Smooth muscle cell (in vitro differentiated cells): ENCODE data around the gene SH3RF2. TPM values are rescaled to one million over a fixed set of nuclear protein-coding genes. Genes with fewer than 3 reads are reported as not detected.

Experiments
- DNase-seq: peaks from one replicate; lab custom pipeline; 2025; ENCODE audit not compliant: unreplicated experiment; lab: John Stamatoyannopoulos, UW
- H2AFZ ChIP-seq: fragments of 200-600 bp; sonication (generic); 2 replicates; pipeline ENCODE4 v1.6.0; 2016; ENCODE audit warnings: antibody characterized with exemption, low read depth, mild to moderate bottlenecking
- H3F3A ChIP-seq: fragments of 200-600 bp; sonication (generic); 2 replicates; pipeline ENCODE4 v1.6.0; 2017; ENCODE audit warnings: antibody characterized with exemption, low read depth
- H3K27ac ChIP-seq: fragments of 200-600 bp; sonication (generic); 2 replicates; pipeline ENCODE4 v1.5.1; 2016; ENCODE audit warnings: low read depth, mild to moderate bottlenecking
- H3K27me3 ChIP-seq: fragments of 200-600 bp; sonication (generic); 2 replicates; pipeline ENCODE4 v1.6.1; 2016; ENCODE audit warnings: low read depth, mild to moderate bottlenecking
- H3K36me3 ChIP-seq: fragments of 200-600 bp; sonication (generic); 2 replicates; pipeline ENCODE4 v1.5.1; 2016; ENCODE audit warnings: low read depth
- H3K4me1 ChIP-seq: fragments of 200-600 bp; sonication (generic); 2 replicates; pipeline ENCODE4 v1.5.1; 2016; ENCODE audit warnings: low read depth
- H3K4me2 ChIP-seq: fragments of 200-600 bp; sonication (generic); 2 replicates; pipeline ENCODE4 v1.6.0; 2016; ENCODE audit warnings: mild to moderate bottlenecking
- H3K4me3 ChIP-seq: fragments of 200-600 bp; sonication (generic); 2 replicates; pipeline ENCODE4 v1.5.1; 2016; ENCODE audit warnings: mild to moderate bottlenecking
- H3K79me2 ChIP-seq: fragments of 200-600 bp; sonication (generic); 2 replicates; pipeline ENCODE4 v1.6.0; 2016; ENCODE audit warnings: low read depth, mild to moderate bottlenecking
- H3K9ac ChIP-seq: fragments of 200-600 bp; sonication (generic); 2 replicates; pipeline ENCODE4 v1.6.0; 2016; ENCODE audit warnings: low read depth
- H3K9me3 ChIP-seq: fragments of 200-600 bp; sonication (generic); replicated peaks from 2 replicates; pipeline ENCODE4 v1.5.1; 2016; ENCODE audit warnings: low read depth
- H4K20me1 ChIP-seq: fragments of 200-600 bp; sonication (generic); 2 replicates; pipeline ENCODE4 v1.6.0; 2016; ENCODE audit warnings: low read depth
- CTCF ChIP-seq: fragments of 200-600 bp; sonication (generic); IDR thresholded peaks from 2 replicates; pipeline ENCODE4 v1.5.1; 2017; ENCODE audit warnings: borderline replicate concordance, mild to moderate bottlenecking, antibody characterized with exemption; ENCODE audit not compliant: insufficient read depth, poor library complexity, severe bottlenecking
- WGBS: methylation state at CpG from one replicate; pipeline ENCODE4 v1.1.7; 2016; ENCODE audit warnings: low lambda C conversion rate; 5-methylcytosine and 5-hydroxymethylcytosine counted together
- polyA plus RNA-seq: library from polyadenylated mRNA; unstranded; fragments of >200 nt; fragmentation: Nextera tagmentation; extraction: Ambion mirVana; gene quantifications from 2 replicates; pipeline ENCODE4 v1.2.1, GENCODE V29; 2016
- total RNA-seq: library from RNA; depleted of rRNA; stranded (reverse); fragments of >200 nt; gene quantifications from 2 replicates; pipeline ENCODE4 v1.2.3, GENCODE V29; 2014

Gene SH3RF2
- total and polyA plus RNA-seq, 2 experiments from 2014 or later, result 1.0 to 2.0 TPM

- peaks cover 4% of the 10 kb centered on the region for H3K27me3 ChIP-seq
- WGBS, result 38% methylated on average over 4 of the region's 4 CpGs
- no peaks in the 10 kb centered on the region for H4K20me1 ChIP-seq
- peak overlapping the region; percentile 2 for H3K4me2 ChIP-seq
- no peak overlapping the region for H3K4me3 ChIP-seq
- no peaks in the 10 kb centered on the region for H3K9me3 ChIP-seq
- no peaks in the 10 kb centered on the region for H3F3A ChIP-seq
- no peak overlapping the region for H3K27ac ChIP-seq
- H3K36me3 ChIP-seq, result no peaks in the 10 kb centered on the region
- H3K9ac ChIP-seq, result no peak overlapping the region
- H3K79me2 ChIP-seq, result no peaks in the 10 kb centered on the region
- no peak overlapping the region for H2AFZ ChIP-seq
- H3K4me1 ChIP-seq, result no peaks in the 10 kb centered on the region
- TF ChIP-seq CTCF, result no peak
- no peak for DNase-seq
Observed at GRCh38 chr5:146003852-146004251, 67.5 kb downstream of the SH3RF2 start.

- Histone ChIP-seq H3K36me3 (no peaks in the 10 kb centered on the region), H3K9ac (no peak overlapping the region), H3K4me2 (no peak overlapping the region), H3F3A (no peaks in the 10 kb centered on the region), H4K20me1 (no peaks in the 10 kb centered on the region), H3K27me3 (peaks cover 4% of the 10 kb centered on the region), H3K9me3 (no peaks in the 10 kb centered on the region), H3K79me2 (no peaks in the 10 kb centered on the region), H2AFZ (no peak overlapping the region), H3K4me3 (no peak overlapping the region), H3K27ac (no peak overlapping the region), H3K4me1 (no peaks in the 10 kb centered on the region)
- WGBS, result 92% methylated on average over 1 of the region's 1 CpG
- no peak for TF ChIP-seq CTCF
- DNase-seq, result no peak
Observed at GRCh38 chr5:146005264-146005663, 68.9 kb downstream of the SH3RF2 start.

GRCh38 chr5:146005723-146006122 is 69.3 kb downstream of the SH3RF2 start:
- no peak for DNase-seq
- Histone ChIP-seq H3K9me3 (no peaks in the 10 kb centered on the region), H3K36me3 (no peaks in the 10 kb centered on the region), H3K4me3 (no peak overlapping the region), H4K20me1 (no peaks in the 10 kb centered on the region), H3K9ac (no peak overlapping the region), H3F3A (no peaks in the 10 kb centered on the region), H3K79me2 (no peaks in the 10 kb centered on the region), H3K4me1 (no peaks in the 10 kb centered on the region), H3K27me3 (peaks cover 4% of the 10 kb centered on the region), H3K27ac (no peak overlapping the region), H2AFZ (no peak overlapping the region), H3K4me2 (no peak overlapping the region)
- no peak for TF ChIP-seq CTCF

- WGBS, result 86% methylated on average over 6 of the region's 6 CpGs
- no peaks in the 10 kb centered on the region for H3K36me3 ChIP-seq
- H3F3A ChIP-seq, result no peaks in the 10 kb centered on the region
- H4K20me1 ChIP-seq, result no peaks in the 10 kb centered on the region
- no peaks in the 10 kb centered on the region for H3K79me2 ChIP-seq
- TF ChIP-seq CTCF, result no peak
- H3K4me3 ChIP-seq, result no peak overlapping the region
- H3K27me3 ChIP-seq, result peaks cover 4% of the 10 kb centered on the region
- H2AFZ ChIP-seq, result no peak overlapping the region
- no peak for DNase-seq
- H3K4me1 ChIP-seq, result no peaks in the 10 kb centered on the region
- H3K9me3 ChIP-seq, result no peaks in the 10 kb centered on the region
- no peak overlapping the region for H3K9ac ChIP-seq
- H3K27ac ChIP-seq, result no peak overlapping the region
- no peak overlapping the region for H3K4me2 ChIP-seq
Observed at GRCh38 chr5:146006470-146007190, 70.3 kb downstream of the SH3RF2 start.
